GM12878 (cell line): ENCODE measurements around the gene PRPF6. TPM values are rescaled to one million over a fixed set of nuclear protein-coding genes. Genes with fewer than 3 reads are reported as not detected.

Experiments
- ATAC-seq: fragments of 200-7000 bp; cut with Tn5 transposase; 3 replicates; pipeline ENCODE4 v1.9.1; 2020; ENCODE audit warnings: mild to moderate bottlenecking, moderate library complexity
- BruUV-seq: library from RNA; stranded (reverse); fragments of 400-500 nt; replicated peaks from 2 replicates; lab custom pipeline; 2021; lab: Mats Ljungman, UMichigan
- CTCF ChIA-PET: fragments of 300-600 bp; sonication (Branson Sonifier 250); formaldehyde crosslinking; extraction: SDS; loops from one replicate; lab custom pipeline; 2021; ENCODE audit warnings: inconsistent platforms; lab: Yijun Ruan, JAX
- POLR2A ChIA-PET: fragments of 350-600 bp; formaldehyde crosslinking; extraction: SDS; loops from one replicate; lab custom pipeline; 2021; ENCODE audit warnings: inconsistent platforms; lab: Charles Lee
- RAD21 ChIA-PET: fragments of 300-600 bp; sonication (Branson Sonifier 250); formaldehyde crosslinking; loops from one replicate; lab custom pipeline; 2023; ENCODE audit warnings: antibody characterized with exemption; ENCODE audit not compliant: unreplicated experiment; lab: Charles Lee
- SMC1A ChIA-PET: fragments of 300-600 bp; sonication (Branson Sonifier 250); formaldehyde crosslinking; loops from one replicate; lab custom pipeline; 2023; ENCODE audit not compliant: unreplicated experiment, uncharacterized antibody; lab: Charles Lee
- DNase-seq: peaks from one replicate; pipeline ENCODE4 v3.0.0-alpha.2; 2011; ENCODE audit warnings: low read depth, low spot score
- FAIRE-seq: peaks from 3 replicates; lab custom pipeline; 2011; peaks lifted over from hg19 to GRCh38; lab: Jason Lieb, UNC
- H2AFZ ChIP-seq: 2 replicates; pipeline ENCODE4 v1.6.0; 2011; ENCODE audit warnings: low read depth, low read length, control low read depth; ENCODE audit not compliant: control insufficient read depth
- H3K27ac ChIP-seq: 2 replicates; pipeline ENCODE4 v1.5.1; 2011; ENCODE audit warnings: control low read depth; ENCODE audit not compliant: control insufficient read depth, insufficient read depth
- H3K27me3 ChIP-seq, 2 experiments: replicated peaks in 1 of 2; 2 replicates each; pipeline versions ENCODE4 v1.6.0 to v1.6.1; 2011; ENCODE audit warnings: low read length in 1 of 2; ENCODE audit not compliant: control insufficient read depth in 2 of 2, insufficient read depth in 2 of 2
- H3K36me3 ChIP-seq, 2 experiments: 2 replicates each; pipeline ENCODE4 v1.5.1; 2011; ENCODE audit warnings: low read length in 1 of 2; ENCODE audit not compliant: control insufficient read depth in 2 of 2, insufficient read depth in 2 of 2
- H3K4me1 ChIP-seq: 2 replicates; pipeline ENCODE4 v1.6.1; 2011; ENCODE audit warnings: mild to moderate bottlenecking, low read length, moderate library complexity, mixed read lengths; ENCODE audit not compliant: control insufficient read depth, insufficient read depth
- H3K4me2 ChIP-seq: 2 replicates; pipeline ENCODE4 v1.6.0; 2011; ENCODE audit warnings: control low read depth; ENCODE audit not compliant: control insufficient read depth, insufficient read depth
- H3K4me3 ChIP-seq: fragments of 200-600 bp; sonication (generic); 2 replicates; pipeline ENCODE4 v1.5.1; 2016
- H3K79me2 ChIP-seq: 2 replicates; pipeline ENCODE4 v1.6.0; 2011; ENCODE audit warnings: low read length; ENCODE audit not compliant: control insufficient read depth, insufficient read depth
- H3K9ac ChIP-seq: 2 replicates; pipeline ENCODE4 v1.8.0; 2011; ENCODE audit warnings: low read length, control low read depth, mixed read lengths; ENCODE audit not compliant: control insufficient read depth, insufficient read depth
- H3K9me3 ChIP-seq: replicated peaks from 3 replicates; pipeline ENCODE4 v1.5.1; 2011; ENCODE audit warnings: mild to moderate bottlenecking, low read length; ENCODE audit not compliant: control insufficient read depth, insufficient read depth
- H4K20me1 ChIP-seq: 2 replicates; pipeline ENCODE4 v1.6.0; 2011; ENCODE audit not compliant: control insufficient read depth, insufficient read depth
- BCL3 ChIP-seq: IDR thresholded peaks from 2 replicates; pipeline ENCODE4 v1.6.1; 2011; ENCODE audit warnings: borderline replicate concordance, low read depth, mild to moderate bottlenecking, moderate library complexity, low read length; ENCODE audit not compliant: insufficient read depth, poor library complexity, severe bottlenecking
- EP300 ChIP-seq, 2 experiments: fragments of 150-350 bp in 1 of 2; IDR thresholded peaks; 2 replicates each; pipeline ENCODE4 v1.6.1; 2011 to 2012; ENCODE audit warnings: low read depth in 2 of 2, low read length in 2 of 2, borderline replicate concordance in 1 of 2, improper control_type of control experiment in 1 of 2, inconsistent platforms in 1 of 2; ENCODE audit not compliant: control insufficient read depth in 1 of 2
- FOS ChIP-seq: IDR thresholded peaks from 3 replicates; pipeline ENCODE4 v1.6.1; 2011; ENCODE audit warnings: borderline replicate concordance; ENCODE audit not compliant: insufficient read length; ENCODE audit errors: extremely low read depth
- HDAC6 ChIP-seq: fragments of 200-600 bp; sonication (generic); IDR thresholded peaks from one replicate; pipeline ENCODE4 v1.8.0; 2017; ENCODE audit warnings: antibody characterized with exemption; ENCODE audit not compliant: unreplicated experiment
- HDGF ChIP-seq: fragments of 450-650 bp; IDR thresholded peaks from 2 replicates; pipeline ENCODE4 v1.6.1; 2016; ENCODE audit warnings: antibody characterized with exemption
- JUND ChIP-seq: IDR thresholded peaks from 2 replicates; pipeline ENCODE4 v1.6.1; 2012; ENCODE audit warnings: low read depth, mild to moderate bottlenecking, low read length, improper control_type of control experiment, moderate library complexity
- MTA2 ChIP-seq: fragments of 450-650 bp; IDR thresholded peaks from 2 replicates; pipeline ENCODE4 v1.6.1; 2016; ENCODE audit warnings: low read depth, mild to moderate bottlenecking, moderate library complexity
- MTA3 ChIP-seq: IDR thresholded peaks from 2 replicates; pipeline ENCODE4 v1.6.1; 2012; ENCODE audit warnings: low read length, inconsistent platforms, borderline replicate concordance
- NFYA ChIP-seq: IDR thresholded peaks from 2 replicates; pipeline ENCODE4 v1.6.1; 2011; ENCODE audit warnings: low read depth, mild to moderate bottlenecking, low read length, improper control_type of control experiment, borderline replicate concordance
- PAX8 ChIP-seq: fragments of 450-650 bp; IDR thresholded peaks from 2 replicates; pipeline ENCODE4 v1.6.1; 2017; ENCODE audit warnings: mild to moderate bottlenecking, moderate library complexity
- PML ChIP-seq: IDR thresholded peaks from 2 replicates; pipeline ENCODE4 v1.6.1; 2012; ENCODE audit warnings: low read length, inconsistent platforms
- RFX5 ChIP-seq: IDR thresholded peaks from 2 replicates; pipeline ENCODE4 v1.6.1; 2011; ENCODE audit warnings: low read depth, low read length, improper control_type of control experiment
- RUNX3 ChIP-seq: IDR thresholded peaks from 2 replicates; pipeline ENCODE4 v1.6.1; 2012; ENCODE audit warnings: low read length, inconsistent platforms
- SMAD5 ChIP-seq: IDR thresholded peaks from 2 replicates; pipeline ENCODE4 v1.6.1; 2016; ENCODE audit warnings: antibody characterized with exemption, low read depth
- SMARCA5 ChIP-seq: fragments of 450-650 bp; IDR thresholded peaks from 2 replicates; pipeline ENCODE4 v1.6.1; 2017; ENCODE audit warnings: mild to moderate bottlenecking
- USF2 ChIP-seq: IDR thresholded peaks from 2 replicates; pipeline ENCODE4 v1.6.1; 2011; ENCODE audit warnings: low read depth, low read length, improper control_type of control experiment, borderline replicate concordance
- WGBS: methylation state at CpG from one replicate; pipeline ENCODE4 v1.1.6; 2016; ENCODE audit warnings: low lambda C conversion rate; ENCODE audit not compliant: insufficient replicate concordance, insufficient coverage; ENCODE audit errors: missing lambda C conversion rate; 5-methylcytosine and 5-hydroxymethylcytosine counted together
- in situ Hi-C: fragments of 300-500 bp; cut with MboI; formaldehyde crosslinking; loops from 9 replicates; pipeline ENCODE4 v1.14.3; 2018; ENCODE audit warnings: mixed read lengths
- intact Hi-C: fragments of 100-400 bp; cut with micrococcal nuclease; formaldehyde crosslinking; loops from one replicate; pipeline ENCODE4 v1.14.2; 2022; ENCODE audit not compliant: unreplicated experiment
- polyA plus RNA-seq, 11 experiments: library from polyadenylated mRNA; depleted of rRNA in 4 of 11; unstranded in 6 of 11; stranded (reverse) in 5 of 11; fragments of >200 nt; fragmentation: Nextera tagmentation in 4 of 11; fragmentation: Illumina TruSeq in 1 of 11; extraction: Ambion mirVana in 4 of 11; extraction: Trizol in 1 of 11; gene quantifications; 1 replicate in 1 of 11; 2 replicates in 10 of 11; pipeline versions ENCODE4 v1.2.1 to v1.2.3, GENCODE V29; 2011 to 2016; ENCODE audit warnings: inconsistent platforms in 2 of 11, missing spikeins in 2 of 11, low read depth in 1 of 11
- total RNA-seq, 4 experiments: library from RNA; depleted of rRNA in 3 of 4; stranded (reverse); fragments of >200 nt in 3 of 4; fragmentation: Illumina TruSeq in 1 of 4; extraction: Trizol in 1 of 4; gene quantifications; 2 replicates each; pipeline versions ENCODE4 v1.2.1 to v1.2.3, GENCODE V29; 2013 to 2021

PRPF6 gene
- total and polyA plus RNA-seq, 10 of the 15 experiments (the other 5 are each of a cell fraction or from before 2014, with no cell fraction given): 5.0 to 102 (median 71.3) TPM

GRCh38 chr20:64077876-64078551 lies 97.1 kb downstream of the PRPF6 start (continued):
- TF ChIP-seq HDGF (no peak), PML (no peak), RFX5 (0 out of 2 replicates have a peak, but pooled peaks have one; percentile 4), RUNX3 (peak; percentile 42; the same call in 1 of the 2 replicates), JUND (no peak), EP300 (IDR thresholded peaks at IDR 0.05; ENCODE audit: borderline replicate concordance in 1 of 2, control insufficient read depth in 1 of 2, low read depth in 2 of 2, low read length in 2 of 2) (no peak), SMARCA5 (0 out of 2 replicates have a peak, but pooled peaks have one; percentile 41)

- TF ChIP-seq MTA3 (no peak), HDAC6 (no peak), NFYA (no peak), USF2 (no peak), MTA2 (no peak), FOS (no peak), SMAD5 (no peak), PAX8 (no peak), BCL3 (no peak)
- Histone ChIP-seq H3K79me2 (peaks cover 30% of the 10 kb centered on the region), H4K20me1 (no peaks in the 10 kb centered on the region), H3K4me3 (peak overlapping the region; percentile 83), H3K9ac (peak overlapping the region; percentile 91), H3K27ac (peak overlapping the region; percentile 85), H3K4me2 (peak overlapping the region; percentile 97), H3K4me1 (peaks cover 26% of the 10 kb centered on the region), H2AFZ (no peak overlapping the region), H3K27me3 (no peaks in the 10 kb centered on the region; a peak in 1 of 4 replicates), H3K9me3 (no peaks in the 10 kb centered on the region), H3K36me3 (peaks cover 0 to 10% of the 10 kb centered on the region in 2 experiments; a peak in 3 of 4 replicates)
- ChIA-PET CTCF (interaction anchor here (1.0 to 3.9 kb wide), 7 partner anchors 9 to 99 kb away, joined by 3 to 22 read pairs (median 6); no protein-coding TSS in a partner anchor), RAD21 (interaction anchor here (1.0 to 6.7 kb wide), 10 partner anchors 13 to 541 kb away, joined by 3 to 67 read pairs (median 6); partner anchors contain the start of genes PTK6 and TCEA2), POLR2A (interaction anchor here (0.6 to 3.5 kb wide), 11 partner anchors 9 to 225 kb away, joined by 3 to 14 read pairs (median 6); partner anchors contain the start of genes C20orf204, PRPF6 and SAMD10), SMC1A (interaction anchor here (1.0 to 2.4 kb wide), 6 partner anchors 15 to 41 kb away, joined by 3 to 8 read pairs (median 6); partner anchors contain the start of gene TCEA2)
- in situ Hi-C loops: no loop called here
- FAIRE-seq: no peak
- intact Hi-C loops: loop anchor here (2.0 kb wide), 1 partner anchor 16 kb away; the partner anchor contains the start of gene TCEA2
- 0% methylated on average over 4 of the region's 4 CpGs for WGBS
- no peak for ATAC-seq
- DNase-seq: no peak
- BruUV-seq: TSS peak; percentile 55
These were observed 98.0 kb downstream of the PRPF6 start for GRCh38 chr20:64078934-64079272.
